ENCODE data around the gene SH3PXD2B.

GRCh38 chr5:172410662-172411483 is 43.5 kb downstream of the SH3PXD2B start:
- TF ChIP-seq, protein P1, sequence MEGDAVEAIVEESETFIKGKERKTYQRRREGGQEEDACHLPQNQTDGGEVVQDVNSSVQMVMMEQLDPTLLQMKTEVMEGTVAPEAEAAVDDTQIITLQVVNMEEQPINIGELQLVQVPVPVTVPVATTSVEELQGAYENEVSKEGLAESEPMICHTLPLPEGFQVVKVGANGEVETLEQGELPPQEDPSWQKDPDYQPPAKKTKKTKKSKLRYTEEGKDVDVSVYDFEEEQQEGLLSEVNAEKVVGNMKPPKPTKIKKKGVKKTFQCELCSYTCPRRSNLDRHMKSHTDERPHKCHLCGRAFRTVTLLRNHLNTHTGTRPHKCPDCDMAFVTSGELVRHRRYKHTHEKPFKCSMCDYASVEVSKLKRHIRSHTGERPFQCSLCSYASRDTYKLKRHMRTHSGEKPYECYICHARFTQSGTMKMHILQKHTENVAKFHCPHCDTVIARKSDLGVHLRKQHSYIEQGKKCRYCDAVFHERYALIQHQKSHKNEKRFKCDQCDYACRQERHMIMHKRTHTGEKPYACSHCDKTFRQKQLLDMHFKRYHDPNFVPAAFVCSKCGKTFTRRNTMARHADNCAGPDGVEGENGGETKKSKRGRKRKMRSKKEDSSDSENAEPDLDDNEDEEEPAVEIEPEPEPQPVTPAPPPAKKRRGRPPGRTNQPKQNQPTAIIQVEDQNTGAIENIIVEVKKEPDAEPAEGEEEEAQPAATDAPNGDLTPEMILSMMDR (IDR thresholded peaks at IDR 0.05; ENCODE audit: low read depth, low read length, poor library complexity, severe bottlenecking) = no peak
- no peak for TF ChIP-seq EZH2phosphoT487 (IDR thresholded peaks at IDR 0.05; ENCODE audit: borderline replicate concordance, low read length)
